Vagina (tissue), 2 donors: ENCODE data around the gene PTGER2.

ENCODE experiments used
- CTCF ChIP-seq, 3 experiments: fragments of 450-650 bp in 2 of 3; fragments of 200-600 bp in 1 of 3; sonication (generic) in 1 of 3; IDR thresholded peaks; one replicate each; pipeline ENCODE4 v1.5.1; 2017 to 2019; ENCODE audit warnings: antibody characterized with exemption in 3 of 3, mild to moderate bottlenecking in 2 of 3, moderate library complexity in 2 of 3
- POLR2AphosphoS5 ChIP-seq, 2 donors: sonication (generic); formaldehyde crosslinking; IDR thresholded peaks; one replicate each; pipeline ENCODE4 v1.9.0; 2017; ENCODE audit warnings: antibody characterized with exemption in 2 of 2, mild to moderate bottlenecking in 2 of 2, low read depth in 1 of 2; ENCODE audit not compliant: insufficient read depth in 1 of 2

GRCh38 chr14:52312931-52313355 is 1.2 kb upstream of the PTGER2 start:
- no peak for TF ChIP-seq CTCF (IDR thresholded peaks at IDR 0.05)
- no peak for TF ChIP-seq POLR2AphosphoS5 (IDR thresholded peaks at IDR 0.05; ENCODE audit: insufficient read depth in 1 of 2, low read depth in 1 of 2)
